HEK293 (cell line): Measurements from ENCODE around the gene TESK2.

Source experiments
- CTCF ChIA-PET: fragments of 350-600 bp; formaldehyde crosslinking; extraction: SDS; loops from one replicate; lab custom pipeline; 2021; ENCODE audit warnings: antibody characterized with exemption; lab: Yijun Ruan, JAX
- POLR2A ChIA-PET: fragments of 300-600 bp; formaldehyde crosslinking; extraction: SDS; loops from one replicate; lab custom pipeline; 2020; ENCODE audit warnings: antibody characterized with exemption, inconsistent platforms; lab: Yijun Ruan, JAX
- H3K27ac ChIP-seq: fragments of 200-500 bp; sonication (Bioruptor generic); 2 replicates; pipeline ENCODE4 v1.5.1; 2014; ENCODE audit warnings: low read depth, low read length, control low read depth, inconsistent platforms; ENCODE audit errors: extremely low read depth
- H3K36me3 ChIP-seq, 2 experiments: fragments of 200-500 bp in 1 of 2; sonication (Bioruptor generic) in 1 of 2; 1 replicate in 1 of 2; 2 replicates in 1 of 2; pipeline ENCODE4 v1.5.1; 2014 to 2017; ENCODE audit warnings: inconsistent platforms in 2 of 2, low read length in 2 of 2; ENCODE audit not compliant: control insufficient read depth in 2 of 2, insufficient read depth in 1 of 2
- H3K4me1 ChIP-seq: fragments of 200-500 bp; sonication (Bioruptor generic); 2 replicates; pipeline ENCODE4 v1.5.1; 2014; ENCODE audit warnings: mild to moderate bottlenecking, low read length, inconsistent platforms; ENCODE audit not compliant: control insufficient read depth, insufficient read depth
- H3K4me3 ChIP-seq: 2 replicates; pipeline ENCODE4 v1.5.1; 2011; ENCODE audit warnings: low read depth, mild to moderate bottlenecking, control low read depth, low read length, moderate library complexity
- H3K9me3 ChIP-seq: fragments of 200-500 bp; sonication (Bioruptor generic); 2 replicates; pipeline ENCODE4 v1.5.1; 2014; ENCODE audit warnings: low read depth, low read length, inconsistent platforms; ENCODE audit not compliant: control insufficient read depth, insufficient read depth
- MZF1 ChIP-seq: fragments of 450-650 bp; formaldehyde crosslinking; IDR thresholded peaks from 2 replicates; pipeline ENCODE4 v1.5.1; 2017; ENCODE audit warnings: missing biosample characterization, missing genetic modification characterization, borderline replicate concordance
- SALL2 ChIP-seq: fragments of 450-650 bp; formaldehyde crosslinking; IDR thresholded peaks from 2 replicates; pipeline ENCODE4 v1.5.0; 2017; ENCODE audit warnings: missing biosample characterization, mild to moderate bottlenecking, missing genetic modification characterization, borderline replicate concordance
- SCRT2 ChIP-seq: fragments of 450-650 bp; formaldehyde crosslinking; IDR thresholded peaks from 2 replicates; pipeline ENCODE4 v1.5.1; 2016; ENCODE audit warnings: missing biosample characterization, missing genetic modification characterization
- SETDB1 ChIP-seq: IDR thresholded peaks from one replicate; pipeline ENCODE4 v1.6.1; 2017; ENCODE audit warnings: mild to moderate bottlenecking, low read length, moderate library complexity, mixed read lengths; ENCODE audit not compliant: insufficient read length
- SP7 ChIP-seq: fragments of 450-650 bp; formaldehyde crosslinking; IDR thresholded peaks from 2 replicates; pipeline ENCODE4 v1.5.1; 2016; ENCODE audit warnings: missing biosample characterization, missing genetic modification characterization
- ZNF121 ChIP-seq: fragments of 450-650 bp; formaldehyde crosslinking; IDR thresholded peaks from 2 replicates; pipeline ENCODE4 v1.5.1; 2016; ENCODE audit warnings: missing biosample characterization, missing genetic modification characterization
- ZNF157 ChIP-seq: fragments of 450-650 bp; formaldehyde crosslinking; IDR thresholded peaks from 2 replicates; pipeline ENCODE4 v1.5.1; 2016; ENCODE audit warnings: missing biosample characterization, missing genetic modification characterization
- ZNF16 ChIP-seq: fragments of 450-650 bp; formaldehyde crosslinking; IDR thresholded peaks from 2 replicates; pipeline ENCODE4 v1.5.1; 2016; ENCODE audit warnings: low read depth, missing biosample characterization, missing genetic modification characterization
- ZNF274 ChIP-seq, 2 experiments: fragments of 200-500 bp in 1 of 2; fragments of 450-650 bp in 1 of 2; sonication (Bioruptor generic) in 1 of 2; formaldehyde crosslinking in 1 of 2; IDR thresholded peaks; 2 replicates each; pipeline versions ENCODE4 v1.5.1 to v1.6.1; 2014 to 2016; ENCODE audit warnings: borderline replicate concordance in 1 of 2, inconsistent platforms in 1 of 2, low read length in 1 of 2, missing biosample characterization in 1 of 2, missing genetic modification characterization in 1 of 2
- ZNF280C ChIP-seq: fragments of 450-650 bp; formaldehyde crosslinking; IDR thresholded peaks from 2 replicates; pipeline ENCODE4 v1.5.1; 2016; ENCODE audit warnings: missing biosample characterization, missing genetic modification characterization
- ZNF362 ChIP-seq: fragments of 450-650 bp; formaldehyde crosslinking; IDR thresholded peaks from 2 replicates; pipeline ENCODE4 v1.5.1; 2016; ENCODE audit warnings: missing biosample characterization, missing genetic modification characterization
- ZNF404 ChIP-seq: fragments of 450-650 bp; formaldehyde crosslinking; IDR thresholded peaks from 2 replicates; pipeline ENCODE4 v1.5.1; 2017; ENCODE audit warnings: missing biosample characterization, missing genetic modification characterization
- ZNF623 ChIP-seq: fragments of 450-650 bp; formaldehyde crosslinking; IDR thresholded peaks from 2 replicates; pipeline ENCODE4 v1.5.1; 2016; ENCODE audit warnings: missing biosample characterization, missing genetic modification characterization
- ZNF626 ChIP-seq: fragments of 450-650 bp; sonication (Bioruptor Pico); formaldehyde crosslinking; IDR thresholded peaks from 2 replicates; pipeline ENCODE4 v1.5.1; 2018; ENCODE audit warnings: missing biosample characterization, missing genetic modification characterization, inconsistent platforms
- ZNF664 ChIP-seq: fragments of 450-650 bp; formaldehyde crosslinking; IDR thresholded peaks from 2 replicates; pipeline ENCODE4 v1.5.1; 2016; ENCODE audit warnings: missing biosample characterization, missing genetic modification characterization
- ZSCAN30 ChIP-seq: fragments of 450-650 bp; IDR thresholded peaks from 2 replicates; pipeline ENCODE4 v1.5.1; 2018; ENCODE audit warnings: missing biosample characterization, mild to moderate bottlenecking, missing genetic modification characterization, moderate library complexity
- TF ChIP-seq, protein P1 (sequence below): fragments of 450-650 bp; formaldehyde crosslinking; IDR thresholded peaks from 2 replicates; pipeline ENCODE4 v1.5.1; 2016; ENCODE audit warnings: missing biosample characterization, missing genetic modification characterization
- TF ChIP-seq, protein P2 (sequence below): fragments of 450-650 bp; IDR thresholded peaks from 2 replicates; pipeline ENCODE4 v1.5.1; 2018; ENCODE audit warnings: missing biosample characterization, mild to moderate bottlenecking, missing genetic modification characterization
- TF ChIP-seq, protein P3 (sequence below): fragments of 450-650 bp; formaldehyde crosslinking; IDR thresholded peaks from 2 replicates; pipeline ENCODE4 v1.5.1; 2016; ENCODE audit warnings: missing biosample characterization, missing genetic modification characterization

The TESK2 gene

GRCh38 chr1:45493116-45493697, 2.2 kb upstream of the TESK2 start (continued):
- no peak for TF ChIP-seq ZNF280C (tag by site-specific recombination)
- TF ChIP-seq, protein P1, sequence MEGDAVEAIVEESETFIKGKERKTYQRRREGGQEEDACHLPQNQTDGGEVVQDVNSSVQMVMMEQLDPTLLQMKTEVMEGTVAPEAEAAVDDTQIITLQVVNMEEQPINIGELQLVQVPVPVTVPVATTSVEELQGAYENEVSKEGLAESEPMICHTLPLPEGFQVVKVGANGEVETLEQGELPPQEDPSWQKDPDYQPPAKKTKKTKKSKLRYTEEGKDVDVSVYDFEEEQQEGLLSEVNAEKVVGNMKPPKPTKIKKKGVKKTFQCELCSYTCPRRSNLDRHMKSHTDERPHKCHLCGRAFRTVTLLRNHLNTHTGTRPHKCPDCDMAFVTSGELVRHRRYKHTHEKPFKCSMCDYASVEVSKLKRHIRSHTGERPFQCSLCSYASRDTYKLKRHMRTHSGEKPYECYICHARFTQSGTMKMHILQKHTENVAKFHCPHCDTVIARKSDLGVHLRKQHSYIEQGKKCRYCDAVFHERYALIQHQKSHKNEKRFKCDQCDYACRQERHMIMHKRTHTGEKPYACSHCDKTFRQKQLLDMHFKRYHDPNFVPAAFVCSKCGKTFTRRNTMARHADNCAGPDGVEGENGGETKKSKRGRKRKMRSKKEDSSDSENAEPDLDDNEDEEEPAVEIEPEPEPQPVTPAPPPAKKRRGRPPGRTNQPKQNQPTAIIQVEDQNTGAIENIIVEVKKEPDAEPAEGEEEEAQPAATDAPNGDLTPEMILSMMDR = peak; percentile 32; the same call in 1 of the 2 replicates
- TF ChIP-seq ZNF623 (tag by site-specific recombination) = 0 out of 2 replicates have a peak, but pooled peaks have one; percentile 9
- TF ChIP-seq ZNF664 (tag by site-specific recombination) = no peak
- TF ChIP-seq ZNF404 (tag by site-specific recombination) = no peak
- TF ChIP-seq ZNF16 (tag by site-specific recombination) = no peak
- TF ChIP-seq SP7 = 0 out of 2 replicates have a peak, but pooled peaks have one; percentile 8
- no peak for TF ChIP-seq SCRT2 (tag by site-specific recombination)
- TF ChIP-seq, protein P2, sequence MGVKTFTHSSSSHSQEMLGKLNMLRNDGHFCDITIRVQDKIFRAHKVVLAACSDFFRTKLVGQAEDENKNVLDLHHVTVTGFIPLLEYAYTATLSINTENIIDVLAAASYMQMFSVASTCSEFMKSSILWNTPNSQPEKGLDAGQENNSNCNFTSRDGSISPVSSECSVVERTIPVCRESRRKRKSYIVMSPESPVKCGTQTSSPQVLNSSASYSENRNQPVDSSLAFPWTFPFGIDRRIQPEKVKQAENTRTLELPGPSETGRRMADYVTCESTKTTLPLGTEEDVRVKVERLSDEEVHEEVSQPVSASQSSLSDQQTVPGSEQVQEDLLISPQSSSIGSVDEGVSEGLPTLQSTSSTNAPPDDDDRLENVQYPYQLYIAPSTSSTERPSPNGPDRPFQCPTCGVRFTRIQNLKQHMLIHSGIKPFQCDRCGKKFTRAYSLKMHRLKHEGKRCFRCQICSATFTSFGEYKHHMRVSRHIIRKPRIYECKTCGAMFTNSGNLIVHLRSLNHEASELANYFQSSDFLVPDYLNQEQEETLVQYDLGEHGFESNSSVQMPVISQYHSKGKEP (tag by site-specific recombination) = no peak
- no peak for TF ChIP-seq ZNF626 (tag by site-specific recombination)
- no peak for TF ChIP-seq ZSCAN30 (tag by site-specific recombination)
- TF ChIP-seq SALL2 (tag by site-specific recombination) = no peak
- no peak for TF ChIP-seq ZNF274 (IDR thresholded peaks at IDR 0.05; ENCODE audit: low read length)
- TF ChIP-seq ZNF274 (tag by site-specific recombination; IDR thresholded peaks at IDR 0.05; ENCODE audit: borderline replicate concordance) = no peak
- TF ChIP-seq ZNF157 (tag by site-specific recombination) = no peak
- TF ChIP-seq MZF1 = no peak
- TF ChIP-seq SETDB1 = no peak
- TF ChIP-seq, all 188 proteins: peak for 6

DNA sequence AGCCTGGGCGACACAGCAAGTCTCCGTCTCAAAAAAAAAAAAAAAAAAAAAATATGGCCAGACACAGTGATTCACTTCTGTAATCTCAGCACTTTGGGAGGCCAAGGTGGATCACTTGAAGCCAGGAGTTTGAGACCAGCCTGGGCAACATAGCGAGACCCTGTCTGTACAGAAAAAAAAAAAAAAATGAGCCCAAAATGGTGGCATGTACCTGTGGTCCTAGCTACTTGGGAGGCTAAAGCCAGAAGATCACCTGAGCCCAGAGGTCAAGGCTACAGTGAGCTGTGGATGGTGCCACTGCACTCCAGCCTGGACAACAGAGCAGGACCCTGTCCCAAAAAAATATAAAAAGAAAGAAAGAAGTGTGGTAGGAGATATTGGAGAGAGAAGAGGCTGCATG, 1.7 kb upstream of the TESK2 start:
- no peak overlapping the region for H3K27ac ChIP-seq
- ChIA-PET CTCF (interaction anchor here (0.6 to 6.3 kb wide), 33 partner anchors 9 to 771 kb away, joined by 3 to 157 read pairs (median 5); partner anchors contain the start of genes HECTD3, MUTYH, TOE1 and UROD), POLR2A (interaction anchor here (0.9 to 3.5 kb wide), 5 partner anchors 29 to 696 kb away, joined by 3 to 32 read pairs (median 5); partner anchors contain the start of genes MUTYH, PRDX1 and TOE1)
- H3K36me3 ChIP-seq = peaks cover 0 to 27% of the 10 kb centered on the region in 2 experiments; a peak in 1 of 3 replicates
- H3K4me1 ChIP-seq = no peaks in the 10 kb centered on the region
- H3K9me3 ChIP-seq = no peaks in the 10 kb centered on the region
- H3K4me3 ChIP-seq = no peak overlapping the region
- TF ChIP-seq ZNF362 (tag by site-specific recombination) = peak; percentile 73; the same call in 1 of the 2 replicates
- TF ChIP-seq ZNF121 (tag by site-specific recombination) = peak; percentile 81
- TF ChIP-seq, protein P3, sequence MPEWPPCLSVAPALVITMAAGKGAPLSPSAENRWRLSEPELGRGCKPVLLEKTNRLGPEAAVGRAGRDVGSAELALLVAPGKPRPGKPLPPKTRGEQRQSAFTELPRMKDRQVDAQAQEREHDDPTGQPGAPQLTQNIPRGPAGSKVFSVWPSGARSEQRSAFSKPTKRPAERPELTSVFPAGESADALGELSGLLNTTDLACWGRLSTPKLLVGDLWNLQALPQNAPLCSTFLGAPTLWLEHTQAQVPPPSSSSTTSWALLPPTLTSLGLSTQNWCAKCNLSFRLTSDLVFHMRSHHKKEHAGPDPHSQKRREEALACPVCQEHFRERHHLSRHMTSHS (tag by site-specific recombination) = no peak
